Neural progenitor cell (in vitro differentiated cells): ENCODE measurements around the gene IGFBP1. TPM values are rescaled to one million over a fixed set of nuclear protein-coding genes. Genes with fewer than 3 reads are reported as not detected.

ENCODE experiments used
- DNase-seq: peaks from one replicate; pipeline ENCODE4 v3.0.0-alpha.2; 2016; ENCODE audit warnings: low spot score
- H2AFZ ChIP-seq: fragments of 200-600 bp; sonication (generic); replicated peaks from 2 replicates; pipeline ENCODE4 v1.6.1; 2016; ENCODE audit warnings: antibody characterized with exemption
- H3F3A ChIP-seq: fragments of 200-600 bp; sonication (generic); 2 replicates; pipeline ENCODE4 v1.6.1; 2016; ENCODE audit warnings: antibody characterized with exemption, low read depth
- H3K27ac ChIP-seq: fragments of 200-600 bp; sonication (generic); 2 replicates; pipeline ENCODE4 v1.5.1; 2016; ENCODE audit warnings: mild to moderate bottlenecking
- H3K27me3 ChIP-seq: fragments of 200-600 bp; sonication (generic); 2 replicates; pipeline ENCODE4 v1.6.1; 2016; ENCODE audit warnings: mild to moderate bottlenecking, moderate library complexity
- H3K36me3 ChIP-seq: fragments of 200-600 bp; sonication (generic); 2 replicates; pipeline ENCODE4 v1.5.1; 2016
- H3K4me1 ChIP-seq: fragments of 200-600 bp; sonication (generic); 2 replicates; pipeline ENCODE4 v1.6.1; 2016; ENCODE audit warnings: mixed run types
- H3K4me2 ChIP-seq: fragments of 200-600 bp; sonication (generic); 2 replicates; pipeline ENCODE4 v1.6.1; 2016
- H3K4me3 ChIP-seq: fragments of 200-600 bp; sonication (generic); 2 replicates; pipeline ENCODE4 v1.5.1; 2016
- H3K79me2 ChIP-seq: fragments of 200-600 bp; sonication (generic); 2 replicates; pipeline ENCODE4 v1.6.1; 2016; ENCODE audit warnings: low read depth
- H3K9ac ChIP-seq: fragments of 200-600 bp; sonication (generic); 2 replicates; pipeline ENCODE4 v1.6.1; 2016
- H3K9me3 ChIP-seq: fragments of 200-600 bp; sonication (generic); 2 replicates; pipeline ENCODE4 v1.5.1; 2016; ENCODE audit warnings: low read depth
- H4K20me1 ChIP-seq: fragments of 200-600 bp; sonication (generic); 2 replicates; pipeline ENCODE4 v1.6.1; 2016; ENCODE audit warnings: low read depth
- H3K27ac Mint-ChIP-seq: 3 replicates; pipeline ENCODE4 v1.8.0; 2021; ENCODE audit warnings: mixed read lengths
- H3K27me3 Mint-ChIP-seq: 2 replicates; pipeline ENCODE4 v1.8.0; 2022; ENCODE audit warnings: low read depth, mild to moderate bottlenecking, inconsistent platforms, moderate library complexity, mixed read lengths; ENCODE audit not compliant: insufficient read depth
- H3K36me3 Mint-ChIP-seq: 3 replicates; pipeline ENCODE4 v1.8.0; 2021; ENCODE audit warnings: mixed read lengths
- H3K4me1 Mint-ChIP-seq: 3 replicates; pipeline ENCODE4 v1.8.0; 2021; ENCODE audit warnings: mixed read lengths
- H3K4me3 Mint-ChIP-seq: 3 replicates; pipeline ENCODE4 v1.8.0; 2021; ENCODE audit warnings: mild to moderate bottlenecking, moderate library complexity, mixed read lengths
- H3K9me3 Mint-ChIP-seq: 3 replicates; pipeline ENCODE4 v1.8.0; 2020; ENCODE audit warnings: mixed read lengths
- CTCF ChIP-seq: fragments of 200-600 bp; sonication (generic); IDR thresholded peaks from 2 replicates; pipeline ENCODE4 v1.5.1; 2017; ENCODE audit warnings: antibody characterized with exemption, mild to moderate bottlenecking
- EZH2 ChIP-seq: fragments of 200-600 bp; sonication (generic); IDR thresholded peaks from 2 replicates; pipeline ENCODE4 v1.6.1; 2017; ENCODE audit warnings: antibody characterized with exemption, mild to moderate bottlenecking, moderate library complexity
- EZH2phosphoT487 ChIP-seq: fragments of 200-600 bp; sonication (generic); IDR thresholded peaks from 2 replicates; pipeline ENCODE4 v1.6.1; 2017; ENCODE audit warnings: antibody characterized with exemption
- total RNA-seq: library from RNA; depleted of rRNA; stranded (reverse); fragments of >200 nt; gene quantifications from 2 replicates; pipeline ENCODE4 v1.2.3, GENCODE V29; 2015; ENCODE audit warnings: low replicate concordance

IGFBP1 gene
- total RNA-seq, 1 donor from 2014 or later, result 0.69 TPM

GRCh38 chr7:45927721-45928120 is 39.4 kb downstream of the IGFBP1 start:
- Histone ChIP-seq H3K4me1 (peaks cover 10% of the 10 kb centered on the region), H2AFZ (no peak overlapping the region), H3K9ac (no peak overlapping the region), H3K27me3 (peaks cover 4% of the 10 kb centered on the region), H3F3A (peaks cover 11% of the 10 kb centered on the region), H4K20me1 (no peaks in the 10 kb centered on the region), H3K79me2 (no peaks in the 10 kb centered on the region), H3K27ac (no peak overlapping the region), H3K4me2 (no peak overlapping the region), H3K36me3 (no peaks in the 10 kb centered on the region), H3K9me3 (no peaks in the 10 kb centered on the region), H3K4me3 (no peak overlapping the region)
- no peak for TF ChIP-seq EZH2
- no peak for TF ChIP-seq CTCF
- no peak for TF ChIP-seq EZH2phosphoT487
- Mint-ChIP-seq H3K27me3 (peaks cover 8% of the 10 kb centered on the region), H3K27ac (no peak overlapping the region), H3K36me3 (no peaks in the 10 kb centered on the region), H3K4me1 (peaks cover 7% of the 10 kb centered on the region), H3K4me3 (no peak overlapping the region), H3K9me3 (peaks cover 6% of the 10 kb centered on the region)
- no peak for DNase-seq

DNA sequence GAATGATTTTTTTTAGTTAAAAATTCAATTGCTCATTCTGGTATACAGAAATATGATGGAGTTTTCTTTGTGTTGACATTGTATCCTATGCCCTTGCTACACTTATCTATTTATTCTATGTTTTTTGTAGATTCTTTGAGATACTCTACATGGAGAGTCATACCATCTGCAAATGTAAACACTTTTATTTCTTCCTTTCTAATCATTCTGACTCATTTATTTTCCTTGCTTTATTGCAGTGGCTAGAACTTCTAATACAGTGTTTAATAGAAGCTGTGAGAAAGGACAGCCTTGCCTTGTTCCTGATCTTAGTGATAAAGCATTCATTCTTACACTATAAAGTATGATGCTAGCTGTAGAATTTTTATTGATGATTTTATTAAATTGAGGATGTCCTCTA is 42.7 kb downstream of the IGFBP1 start:
- Histone ChIP-seq H4K20me1 (no peaks in the 10 kb centered on the region), H3K9me3 (no peaks in the 10 kb centered on the region), H3K9ac (no peak overlapping the region), H3F3A (no peaks in the 10 kb centered on the region), H3K4me2 (no peak overlapping the region), H3K4me1 (no peaks in the 10 kb centered on the region), H2AFZ (no peak overlapping the region), H3K27me3 (no peaks in the 10 kb centered on the region), H3K36me3 (no peaks in the 10 kb centered on the region), H3K79me2 (no peaks in the 10 kb centered on the region), H3K4me3 (no peak overlapping the region), H3K27ac (no peak overlapping the region)
- H3K36me3 Mint-ChIP-seq, result no peaks in the 10 kb centered on the region
- peaks cover 2% of the 10 kb centered on the region for H3K27me3 Mint-ChIP-seq
- no peak for DNase-seq
- H3K4me3 Mint-ChIP-seq, result no peak overlapping the region
- H3K9me3 Mint-ChIP-seq, result peaks cover 6% of the 10 kb centered on the region
- TF ChIP-seq EZH2phosphoT487 (no peak), EZH2 (no peak), CTCF (no peak)
- H3K4me1 Mint-ChIP-seq, result no peaks in the 10 kb centered on the region
- no peak overlapping the region for H3K27ac Mint-ChIP-seq

- no peak overlapping the region for H2AFZ ChIP-seq
- H4K20me1 ChIP-seq, result no peaks in the 10 kb centered on the region
- no peak overlapping the region for H3K9ac ChIP-seq
- no peaks in the 10 kb centered on the region for H3K27me3 Mint-ChIP-seq
- no peaks in the 10 kb centered on the region for H3K79me2 ChIP-seq
- H3K4me1 ChIP-seq, result no peaks in the 10 kb centered on the region
- H3K9me3 ChIP-seq, result no peaks in the 10 kb centered on the region
- H3K27ac Mint-ChIP-seq, result no peak overlapping the region
- H3K4me3 ChIP-seq, result no peak overlapping the region
- no peaks in the 10 kb centered on the region for H3K36me3 ChIP-seq
- H3K4me1 Mint-ChIP-seq, result no peaks in the 10 kb centered on the region
- no peak overlapping the region for H3K4me3 Mint-ChIP-seq
- H3K27ac ChIP-seq, result no peak overlapping the region
- H3K27me3 ChIP-seq, result no peaks in the 10 kb centered on the region
- no peak for DNase-seq
- H3F3A ChIP-seq, result no peaks in the 10 kb centered on the region
- no peak for TF ChIP-seq CTCF
- TF ChIP-seq EZH2phosphoT487, result no peak
- TF ChIP-seq EZH2, result no peak
- no peaks in the 10 kb centered on the region for H3K9me3 Mint-ChIP-seq
- H3K4me2 ChIP-seq, result no peak overlapping the region
- H3K36me3 Mint-ChIP-seq, result no peaks in the 10 kb centered on the region
These were observed 49.0 kb downstream of the IGFBP1 start for GRCh38 chr7:45937301-45937700.

DNA sequence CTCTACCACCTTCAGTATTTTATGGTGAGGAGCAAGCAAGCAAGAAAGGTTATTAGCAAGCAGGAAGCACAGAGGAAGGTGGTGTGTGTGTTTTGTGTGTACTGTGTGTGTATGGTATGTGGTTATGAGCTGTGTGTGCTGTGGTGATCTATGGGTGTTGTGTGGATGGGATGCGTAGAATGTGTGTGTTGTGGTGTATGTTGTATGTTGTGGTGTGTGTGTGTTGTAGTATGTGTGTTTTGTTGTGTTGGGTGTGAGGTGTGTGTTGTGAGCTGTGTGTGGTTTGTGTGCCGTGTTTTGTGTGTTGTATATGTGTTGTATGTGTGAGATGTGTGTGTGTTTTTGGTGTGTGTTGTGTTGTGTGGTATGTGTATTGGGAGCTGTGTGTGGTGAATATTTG is 49.6 kb downstream of the IGFBP1 start:
- no peaks in the 10 kb centered on the region for H3K9me3 ChIP-seq
- H4K20me1 ChIP-seq, result no peaks in the 10 kb centered on the region
- no peaks in the 10 kb centered on the region for H3F3A ChIP-seq
- H3K27ac ChIP-seq, result no peak overlapping the region
- no peaks in the 10 kb centered on the region for H3K27me3 ChIP-seq
- Mint-ChIP-seq H3K9me3 (no peaks in the 10 kb centered on the region), H3K27me3 (no peaks in the 10 kb centered on the region), H3K27ac (no peak overlapping the region), H3K36me3 (no peaks in the 10 kb centered on the region), H3K4me3 (no peak overlapping the region), H3K4me1 (no peaks in the 10 kb centered on the region)
- H2AFZ ChIP-seq, result no peak overlapping the region
- H3K79me2 ChIP-seq, result no peaks in the 10 kb centered on the region
- no peaks in the 10 kb centered on the region for H3K36me3 ChIP-seq
- H3K9ac ChIP-seq, result no peak overlapping the region
- no peak for DNase-seq
- TF ChIP-seq EZH2 (no peak), CTCF (no peak)
- H3K4me2 ChIP-seq, result no peak overlapping the region
- H3K4me3 ChIP-seq, result no peak overlapping the region
- H3K4me1 ChIP-seq, result no peaks in the 10 kb centered on the region
